Embryonic facial prominence (tissue), 1 donor: Measurements from ENCODE around the gene CETP.

Experiments
- DNase-seq: peaks from one replicate; pipeline ENCODE4 v3.0.0-alpha.2; 2016; ENCODE audit errors: extremely low spot score

CETP gene

DNA sequence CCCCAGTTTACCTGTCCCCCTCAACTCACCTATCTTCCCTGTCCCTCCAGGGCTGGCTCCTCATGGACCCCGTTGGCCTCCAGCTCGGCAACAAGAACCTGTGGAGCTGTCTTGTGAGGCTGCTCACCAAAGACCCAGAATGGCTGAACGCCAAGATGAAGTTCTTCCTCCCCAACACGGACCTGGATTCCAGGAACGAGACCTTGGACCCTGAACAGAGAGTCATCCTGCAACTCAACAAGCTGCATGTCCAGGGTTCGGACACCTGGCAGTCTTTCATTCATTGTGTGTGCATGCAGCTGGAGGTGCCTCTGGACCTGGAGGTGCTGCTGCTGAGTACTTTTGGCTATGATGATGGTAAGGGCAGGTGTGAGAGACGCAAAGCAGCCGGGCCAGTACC, 58.9 kb downstream of the CETP start:
- DNase-seq, result no peak

DNA sequence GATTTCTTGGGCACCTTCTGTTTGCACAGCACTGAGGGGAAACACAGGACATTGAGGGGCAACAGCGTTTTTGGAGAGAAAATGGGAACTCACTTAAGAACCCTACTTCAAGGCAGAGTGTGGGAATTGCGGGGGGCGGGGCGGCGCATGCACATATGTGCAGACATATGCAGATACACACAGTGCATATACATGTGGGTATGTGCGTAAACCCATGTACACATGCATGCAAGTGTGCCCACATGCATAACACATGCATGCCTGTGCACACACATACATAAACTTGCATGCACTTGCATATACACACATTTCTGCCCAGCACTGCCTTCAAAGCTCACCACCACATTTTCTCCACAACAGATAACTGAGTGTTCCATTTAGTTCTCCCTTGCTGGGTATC, 60.0 kb downstream of the CETP start:
- no peak for DNase-seq

DNA sequence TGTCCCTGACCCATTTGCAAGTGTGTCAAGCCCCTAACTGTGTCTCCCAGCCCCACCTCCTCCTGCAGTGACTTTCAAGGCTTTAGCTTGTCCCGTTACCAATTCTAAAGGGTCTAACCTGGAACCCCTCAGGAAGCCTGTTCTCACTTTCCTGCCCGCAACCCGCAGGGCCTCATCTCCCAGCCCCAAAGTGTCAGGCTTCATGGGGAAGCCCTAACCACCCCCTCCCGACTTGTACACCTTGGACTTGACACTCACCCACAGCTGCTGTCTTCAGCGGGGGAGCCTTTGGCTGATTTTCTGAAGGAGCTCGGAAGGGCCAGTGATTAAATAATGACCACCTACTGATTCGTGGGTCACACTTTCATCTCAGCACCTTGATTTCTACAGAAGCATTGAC, 60.7 kb downstream of the CETP start:
- no peak for DNase-seq

DNA sequence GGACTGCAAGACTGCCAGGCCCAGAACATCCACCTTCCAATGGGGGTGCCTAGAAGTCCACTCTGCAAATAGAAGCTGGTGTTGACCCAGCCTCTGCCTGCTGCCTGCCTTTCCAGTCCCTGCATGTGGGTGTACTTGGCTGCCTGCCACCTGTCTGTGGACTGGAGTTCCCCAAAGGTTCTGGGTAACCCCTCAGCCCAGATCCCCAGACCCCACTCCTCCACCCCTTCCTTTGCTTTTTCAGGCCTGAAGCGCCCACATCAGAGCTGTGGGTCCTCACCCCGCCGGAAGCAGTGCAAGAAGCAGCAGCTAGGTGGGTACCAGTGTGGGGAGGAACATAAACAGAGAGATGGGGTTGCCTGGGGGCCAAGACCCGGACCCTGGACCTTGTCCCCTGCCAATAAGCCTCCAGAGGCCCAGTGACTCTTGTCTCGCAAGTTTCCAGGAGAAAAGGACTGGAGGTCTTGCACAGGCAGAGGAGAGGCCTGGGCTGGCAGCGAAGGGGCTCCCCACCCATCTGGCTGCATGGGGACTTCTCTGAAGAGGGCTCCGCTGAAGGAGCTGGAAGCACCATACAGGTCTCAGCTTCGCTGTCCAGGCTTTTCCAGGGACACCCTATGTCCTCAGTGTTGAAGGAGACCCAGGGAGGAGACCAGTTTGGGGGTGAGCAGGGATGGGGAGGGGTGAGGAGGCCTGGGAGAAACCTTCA, 61.9 kb downstream of the CETP start:
- DNase-seq, result no peak

DNA sequence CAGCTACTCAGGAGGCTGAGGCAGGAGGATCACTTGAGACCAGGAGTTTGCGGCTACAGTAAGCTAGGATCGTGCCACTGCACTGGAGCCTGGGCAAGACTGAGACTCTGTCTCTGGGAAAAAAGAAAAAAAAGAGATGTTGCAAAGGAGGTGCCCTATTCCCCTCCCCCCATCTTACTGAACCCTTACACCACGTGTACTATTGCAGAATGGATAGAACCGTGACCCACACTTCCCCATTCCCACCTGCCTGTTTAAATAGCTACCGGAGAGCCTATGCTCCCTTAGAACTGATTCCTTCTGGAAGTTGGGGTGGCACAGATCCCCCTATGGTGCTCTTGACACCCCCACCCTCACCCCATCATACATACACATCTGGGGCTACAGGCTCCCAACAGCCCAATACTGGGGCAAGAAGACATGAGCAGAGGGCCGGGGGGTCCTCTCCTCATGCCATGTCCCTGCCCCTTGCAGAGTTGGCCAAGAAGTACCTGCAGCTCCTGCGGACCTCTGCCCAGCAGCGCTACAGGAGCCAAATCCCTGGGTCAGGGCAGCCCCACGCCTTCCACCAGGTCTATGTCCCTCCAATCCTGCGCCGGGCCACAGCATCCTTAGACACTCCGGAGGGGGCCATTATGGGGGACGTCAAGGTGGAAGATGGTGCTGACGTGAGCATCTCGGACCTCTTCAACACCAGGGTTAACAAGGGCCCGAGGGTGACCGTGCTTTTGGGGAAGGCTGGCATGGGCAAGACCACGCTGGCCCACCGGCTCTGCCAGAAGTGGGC, 63.3 kb downstream of the CETP start:
- no peak for DNase-seq

DNA sequence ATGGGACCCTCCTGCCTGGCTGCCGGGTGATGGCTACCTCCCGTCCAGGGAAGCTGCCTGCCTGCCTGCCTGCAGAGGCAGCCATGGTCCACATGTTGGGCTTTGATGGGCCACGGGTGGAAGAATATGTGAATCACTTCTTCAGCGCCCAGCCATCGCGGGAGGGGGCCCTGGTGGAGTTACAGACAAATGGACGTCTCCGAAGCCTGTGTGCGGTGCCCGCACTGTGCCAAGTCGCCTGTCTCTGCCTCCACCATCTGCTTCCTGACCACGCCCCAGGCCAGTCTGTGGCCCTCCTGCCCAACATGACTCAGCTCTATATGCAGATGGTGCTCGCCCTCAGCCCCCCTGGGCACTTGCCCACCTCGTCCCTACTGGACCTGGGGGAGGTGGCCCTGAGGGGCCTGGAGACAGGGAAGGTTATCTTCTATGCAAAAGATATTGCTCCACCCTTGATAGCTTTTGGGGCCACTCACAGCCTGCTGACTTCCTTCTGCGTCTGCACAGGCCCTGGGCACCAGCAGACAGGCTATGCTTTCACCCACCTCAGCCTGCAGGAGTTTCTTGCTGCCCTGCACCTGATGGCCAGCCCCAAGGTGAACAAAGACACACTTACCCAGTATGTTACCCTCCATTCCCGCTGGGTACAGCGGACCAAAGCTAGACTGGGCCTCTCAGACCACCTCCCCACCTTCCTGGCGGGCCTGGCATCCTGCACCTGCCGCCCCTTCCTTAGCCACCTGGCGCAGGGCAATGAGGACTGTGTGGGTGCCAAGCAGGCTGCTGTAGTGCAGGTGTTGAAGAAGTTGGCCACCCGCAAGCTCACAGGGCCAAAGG, 64.4 kb downstream of the CETP start:
- DNase-seq, result no peak

DNA sequence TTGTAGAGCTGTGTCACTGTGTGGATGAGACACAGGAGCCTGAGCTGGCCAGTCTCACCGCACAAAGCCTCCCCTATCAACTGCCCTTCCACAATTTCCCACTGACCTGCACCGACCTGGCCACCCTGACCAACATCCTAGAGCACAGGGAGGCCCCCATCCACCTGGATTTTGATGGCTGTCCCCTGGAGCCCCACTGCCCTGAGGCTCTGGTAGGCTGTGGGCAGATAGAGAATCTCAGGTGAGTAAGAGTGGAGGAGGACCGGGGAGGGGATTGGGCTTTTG, 65.0 kb downstream of the CETP start:
- DNase-seq, result no peak

DNA sequence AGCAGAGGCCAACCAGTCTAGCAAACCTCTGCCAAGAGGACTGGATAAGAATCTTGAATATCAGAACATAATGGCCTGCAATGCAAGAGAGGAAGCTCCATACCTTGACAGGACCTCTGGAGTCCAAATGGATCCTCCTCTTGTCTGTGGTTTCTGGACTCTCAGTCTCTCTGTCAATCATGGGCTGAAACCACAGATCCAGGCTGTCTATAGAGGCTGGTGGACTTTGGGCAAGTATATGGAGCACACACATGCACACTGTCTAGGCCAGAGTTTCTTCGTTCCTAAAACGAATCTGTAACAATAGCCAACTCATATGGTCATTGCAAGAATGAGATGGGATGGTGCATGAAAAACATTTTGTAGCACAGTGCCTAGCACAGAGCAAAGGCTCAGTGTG, 65.3 kb downstream of the CETP start:
- DNase-seq, result no peak

DNA sequence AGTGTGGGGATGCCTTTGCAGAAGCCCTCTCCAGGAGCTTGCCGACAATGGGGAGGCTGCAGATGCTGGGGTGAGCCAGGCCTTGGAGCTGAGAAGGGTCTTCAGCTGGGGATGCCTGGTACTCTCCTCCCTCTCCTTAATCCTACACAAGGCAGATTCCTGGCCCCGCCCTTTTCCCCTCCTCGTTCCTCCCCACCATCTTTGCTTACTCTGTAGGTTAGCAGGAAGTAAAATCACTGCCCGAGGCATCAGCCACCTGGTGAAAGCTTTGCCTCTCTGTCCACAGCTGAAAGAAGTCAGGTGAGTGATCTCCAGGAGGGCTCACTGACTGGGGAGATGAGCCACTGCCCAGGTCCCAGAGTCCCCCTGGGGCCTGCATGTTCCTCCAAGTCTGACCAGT, 66.3 kb downstream of the CETP start:
- DNase-seq, result no peak

DNA sequence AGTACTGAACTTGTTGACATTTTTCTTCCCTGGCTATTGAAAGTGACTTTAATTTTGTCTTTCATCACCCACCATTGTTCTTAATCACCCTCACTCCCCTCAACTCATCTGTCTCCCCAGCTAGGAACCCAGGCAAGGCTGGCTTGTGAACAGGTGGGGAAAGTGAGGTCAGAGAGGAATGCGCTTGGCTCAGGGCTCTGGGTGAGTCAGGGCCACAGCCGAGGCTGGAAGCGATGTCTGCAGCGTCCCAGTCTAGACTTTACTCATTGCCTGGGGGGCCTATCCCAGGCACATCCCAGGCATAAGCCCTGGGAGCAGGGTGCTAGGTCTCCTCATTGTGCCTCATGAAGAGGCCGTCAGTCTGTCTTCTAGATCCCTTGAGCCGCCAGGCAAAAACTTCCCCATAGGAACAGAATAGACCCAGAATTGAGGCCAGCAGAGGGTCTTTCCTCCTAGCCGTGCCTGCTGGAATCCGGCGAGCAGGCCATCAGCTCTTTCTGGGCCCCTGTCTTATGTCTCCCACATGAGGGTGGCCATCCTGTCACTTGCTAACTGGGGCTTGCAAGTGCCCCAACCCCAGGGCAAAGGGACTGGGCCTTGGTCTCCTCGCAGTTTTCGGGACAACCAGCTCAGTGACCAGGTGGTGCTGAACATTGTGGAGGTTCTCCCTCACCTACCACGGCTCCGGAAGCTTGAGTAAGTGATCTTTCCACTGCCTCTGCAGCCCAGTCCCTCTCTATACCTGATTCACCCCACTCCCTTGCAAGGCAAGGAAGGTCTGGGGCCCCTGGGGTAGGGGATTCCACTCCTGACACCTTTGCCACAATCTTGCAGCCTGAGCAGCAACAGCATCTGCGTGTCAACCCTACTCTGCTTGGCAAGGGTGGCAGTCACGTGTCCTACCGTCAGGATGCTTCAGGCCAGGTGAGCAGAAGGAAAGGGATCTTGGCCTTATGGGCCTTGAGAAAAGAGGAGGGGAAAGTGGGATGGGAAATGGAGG, 67.7 kb downstream of the CETP start:
- no peak for DNase-seq

DNA sequence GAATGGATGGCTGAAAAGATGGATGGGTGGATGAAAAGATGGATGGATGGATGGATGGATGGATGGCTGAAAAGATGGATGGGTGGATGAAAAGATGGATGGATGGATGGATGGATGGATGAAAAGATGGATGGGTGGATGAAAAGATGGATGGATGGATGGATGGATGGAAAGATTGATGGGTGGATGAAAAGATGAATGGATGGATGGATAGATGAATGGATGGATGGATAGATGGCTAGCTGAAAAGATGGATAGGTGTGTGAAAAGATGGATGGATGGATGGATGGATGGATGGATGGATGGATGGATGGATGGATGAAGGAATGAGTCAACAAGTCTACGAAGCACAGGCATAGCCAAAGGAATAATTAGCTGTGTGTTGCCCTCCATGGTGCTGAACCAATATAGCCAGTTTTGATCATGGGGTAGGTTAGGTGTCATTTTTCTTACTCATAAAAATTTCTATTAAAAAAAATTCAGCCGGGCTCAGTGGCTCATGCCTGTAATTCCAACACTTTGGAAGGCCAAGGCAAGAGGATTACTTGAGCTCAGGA, 68.7 kb downstream of the CETP start:
- DNase-seq, result no peak

DNA sequence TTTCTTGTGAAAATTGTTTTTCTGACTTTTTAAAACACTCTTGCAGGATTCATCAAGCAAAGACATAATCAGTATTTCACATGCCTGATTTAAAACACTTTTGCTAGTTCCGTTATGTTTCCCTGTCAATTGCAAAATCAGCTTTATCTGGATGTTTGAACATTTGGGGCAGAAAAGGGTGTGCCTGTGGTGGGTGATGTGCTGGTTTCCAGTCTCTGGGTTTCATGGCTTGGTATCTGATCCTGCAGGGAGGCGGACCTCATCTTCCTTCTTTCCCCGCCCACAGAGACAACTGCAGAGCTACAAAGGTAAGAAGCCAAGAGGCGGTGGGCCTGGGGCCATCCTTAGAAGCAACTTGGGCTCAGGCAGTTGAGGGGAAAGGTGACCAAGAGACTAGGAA, 69.4 kb downstream of the CETP start:
- DNase-seq, result no peak

DNA sequence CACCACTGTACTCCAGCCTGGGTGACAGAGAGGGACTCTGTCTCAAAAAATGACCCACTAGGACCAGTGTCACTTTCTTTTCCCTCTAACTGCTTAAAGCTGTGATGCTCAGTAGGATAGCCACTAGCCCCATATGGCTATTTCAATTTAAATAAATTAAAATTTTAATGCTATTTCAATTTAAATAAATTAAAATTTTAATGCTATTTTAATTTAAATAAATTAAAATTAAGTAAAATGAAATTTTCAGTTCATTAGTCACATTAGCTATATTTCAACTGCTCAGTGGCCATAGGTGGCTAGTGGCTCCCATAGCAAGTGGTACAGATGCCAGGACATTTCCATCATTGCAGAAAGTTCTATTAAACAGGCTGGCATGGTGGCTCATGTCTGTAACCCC, 70.6 kb downstream of the CETP start:
- DNase-seq, result no peak

DNA sequence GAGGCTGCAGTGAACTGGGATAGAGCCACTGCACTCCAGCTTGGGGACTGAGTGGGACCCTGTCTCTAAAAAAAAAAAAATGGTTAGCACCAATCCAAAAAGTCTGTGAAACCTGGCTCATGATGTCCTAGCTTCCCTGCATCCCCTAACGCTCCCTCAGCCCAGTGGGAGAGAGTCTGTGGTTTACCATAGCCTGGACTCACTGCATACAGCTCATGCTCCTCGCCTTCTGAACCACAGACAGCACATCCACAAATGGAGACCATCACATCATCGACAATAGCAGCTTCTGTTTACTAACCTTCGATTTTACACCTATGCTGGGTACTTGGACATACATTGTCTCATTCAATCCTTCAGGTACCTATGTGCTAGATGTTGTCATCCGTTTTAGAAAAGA, 71.2 kb downstream of the CETP start:
- DNase-seq, result no peak
